ENCODE measurements around the gene ARID3C. TPM values are rescaled to one million over a fixed set of nuclear protein-coding genes. Genes with fewer than 3 reads are reported as not detected.

Gene ARID3C
- total RNA-seq, 2 experiments from 2014 or later: 0.29 to 0.32 TPM

GRCh38 chr9:34637356-34638137 is 8.7 kb upstream of the ARID3C start, which contains the start of gene SIGMAR1:
TSS of gene SIGMAR1 (minus strand) at chr9:34637787. CDS start at chr9:34637697, 90 bp downstream.
- TF ChIP-seq CTCF (IDR thresholded peaks at IDR 0.05): no peak
- intact Hi-C loops (cut with micrococcal nuclease): no loop called here
- Mint-ChIP-seq H3K9me3 (no peaks in the 10 kb centered on the region), H3K36me3 (ENCODE audit: low read depth) (peaks cover 23% of the 10 kb centered on the region), H3K27me3 (no peaks in the 10 kb centered on the region), H3K4me1 (ENCODE audit: low read depth) (peaks cover 36% of the 10 kb centered on the region), H3K27ac (peak within 1 kb of the TSS; percentile 90), H3K4me3 (peak within 1 kb of the TSS; percentile 94)
- DNase-seq (peak; percentile 92), ATAC-seq (peak; percentile 95)
- ChIA-PET POLR2A (interaction anchor here (0.8 to 7.3 kb wide), 16 partner anchors 8 to 460 kb away, joined by 3 to 63 read pairs (median 5); partner anchors contain the start of genes DCTN3, GALT, IL11RA and RPP25L), CTCF (interaction anchor here (0.6 to 8.4 kb wide), 17 partner anchors 9 to 262 kb away, joined by 3 to 142 read pairs (median 4); partner anchors contain the start of genes ARID3C, CCL27, DCTN3 and GALT)

GRCh38 chr9:34636791-34637355 is 8.0 kb upstream of the ARID3C start:
- DNase-seq: peak; percentile 37
- CTCF ChIA-PET: interaction anchor here (1.0 to 8.4 kb wide), 10 partner anchors 8 to 260 kb away, joined by 3 to 142 read pairs (median 10); partner anchors contain the start of genes ARID3C, DCTN3, GALT and MYORG
- Mint-ChIP-seq H3K9me3 (no peaks in the 10 kb centered on the region), H3K4me1 (ENCODE audit: low read depth) (peaks cover 36% of the 10 kb centered on the region), H3K36me3 (ENCODE audit: low read depth) (peaks cover 23% of the 10 kb centered on the region), H3K27me3 (no peaks in the 10 kb centered on the region), H3K27ac (peak overlapping the region; percentile 90), H3K4me3 (peak overlapping the region; percentile 94)
- intact Hi-C loops (cut with micrococcal nuclease): no loop called here
- TF ChIP-seq CTCF (IDR thresholded peaks at IDR 0.05): no peak
- ATAC-seq: peak; percentile 4
- POLR2A ChIA-PET: interaction anchor here (1.0 to 7.3 kb wide), 12 partner anchors 7 to 129 kb away, joined by 3 to 63 read pairs (median 5); partner anchors contain the start of genes DCTN3, GALT and RPP25L

GRCh38 chr9:34635556-34635955 is 6.7 kb upstream of the ARID3C start:
- Mint-ChIP-seq H3K27me3 (peaks cover under 1% of the 10 kb centered on the region), H3K36me3 (ENCODE audit: low read depth) (peaks cover 23% of the 10 kb centered on the region), H3K27ac (no peak overlapping the region), H3K4me1 (ENCODE audit: low read depth) (peaks cover 35% of the 10 kb centered on the region), H3K9me3 (no peaks in the 10 kb centered on the region), H3K4me3 (peak overlapping the region; percentile 94)
- intact Hi-C loops (cut with micrococcal nuclease): loop anchor here (2.0 kb wide), 1 partner anchor 23 kb away; the partner anchor contains the start of gene RPP25L
- no peak for DNase-seq
- TF ChIP-seq CTCF (IDR thresholded peaks at IDR 0.05): no peak
- ChIA-PET POLR2A (interaction anchor here (0.8 to 7.3 kb wide), 7 partner anchors 10 to 1309 kb away, joined by 4 to 63 read pairs (median 28); partner anchors contain the start of genes DCTN3, GALT and RPP25L), CTCF (interaction anchor here (1.0 to 8.4 kb wide), 6 partner anchors 11 to 66 kb away, joined by 6 to 142 read pairs (median 86); partner anchors contain the start of genes DCTN3, GALT and RPP25L)
- no peak for ATAC-seq

GRCh38 chr9:34634551-34635248 is 5.8 kb upstream of the ARID3C start:
- no peak for TF ChIP-seq CTCF (IDR thresholded peaks at IDR 0.05)
- Mint-ChIP-seq H3K4me3 (no peak overlapping the region), H3K4me1 (ENCODE audit: low read depth) (peaks cover 35% of the 10 kb centered on the region), H3K9me3 (no peaks in the 10 kb centered on the region), H3K27me3 (peaks cover 6% of the 10 kb centered on the region), H3K27ac (no peak overlapping the region), H3K36me3 (ENCODE audit: low read depth) (peaks cover 23% of the 10 kb centered on the region)
- no peak for ATAC-seq
- intact Hi-C loops (cut with micrococcal nuclease): loop anchor here (2.0 kb wide), 1 partner anchor 22 kb away; the partner anchor contains the start of gene RPP25L
- CTCF ChIA-PET: interaction anchor here (0.8 to 8.4 kb wide), 23 partner anchors 12 to 460 kb away, joined by 3 to 142 read pairs (median 4); partner anchors contain the start of genes CCL27, CNTFR, DCTN3 and GALT
- no peak for DNase-seq
- POLR2A ChIA-PET: interaction anchor here (1.4 to 7.3 kb wide), 5 partner anchors 13 to 30 kb away, joined by 5 to 63 read pairs (median 35); partner anchors contain the start of genes DCTN3, GALT and RPP25L

Data from activated CD8-positive, alpha-beta T cell treated with anti-CD3 and anti-CD28 coated beads for 36 hours (primary cell).